IPS DF 19.7 (cell line): Measurements from ENCODE around the gene MARK4.

ENCODE experiments used
- DNase-seq: peaks from one replicate; pipeline ENCODE4 v3.0.0-alpha.2; 2013; ENCODE audit warnings: low read depth, low spot score

MARK4 gene

DNA sequence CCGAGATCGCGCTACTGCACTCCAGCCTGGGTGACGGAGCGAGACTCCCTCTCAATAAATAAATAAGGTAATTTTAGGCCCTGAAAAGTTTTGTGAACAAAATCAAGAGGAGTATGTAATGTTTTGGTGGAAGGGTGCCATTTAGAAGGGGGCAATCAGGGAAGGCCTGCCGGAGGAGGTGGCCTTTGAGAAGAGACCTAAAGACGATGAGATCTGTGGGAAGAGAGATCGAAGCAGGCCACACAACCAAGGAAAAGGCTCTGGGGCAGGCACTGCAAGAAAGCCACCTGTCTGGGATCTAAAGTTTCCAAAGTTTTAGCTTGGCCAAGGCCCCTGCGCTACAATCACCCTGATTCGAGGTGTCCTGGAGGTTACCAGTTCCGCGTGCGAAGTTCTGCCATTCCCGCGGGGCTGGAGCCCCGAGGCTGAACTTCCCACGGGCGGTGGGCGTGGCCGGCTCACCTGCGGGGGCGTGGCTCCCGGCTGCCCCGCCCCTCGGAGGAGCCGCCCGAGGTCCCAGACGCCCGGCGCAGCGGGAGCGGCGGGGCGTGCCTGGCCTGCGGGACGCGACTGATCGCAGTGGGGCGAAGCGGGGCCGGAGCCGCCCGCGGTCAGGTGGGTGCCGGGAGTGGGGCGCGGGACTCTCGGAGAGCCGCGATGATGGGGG, 89.3 kb downstream of the MARK4 start, which contains the start of gene KLC3:
KLC3 (plus strand) TSS at position 519 of the 667 bp plus-strand sequence. CDS start 4,792 bp downstream, outside the sequence.
- DNase-seq: no peak

DNA sequence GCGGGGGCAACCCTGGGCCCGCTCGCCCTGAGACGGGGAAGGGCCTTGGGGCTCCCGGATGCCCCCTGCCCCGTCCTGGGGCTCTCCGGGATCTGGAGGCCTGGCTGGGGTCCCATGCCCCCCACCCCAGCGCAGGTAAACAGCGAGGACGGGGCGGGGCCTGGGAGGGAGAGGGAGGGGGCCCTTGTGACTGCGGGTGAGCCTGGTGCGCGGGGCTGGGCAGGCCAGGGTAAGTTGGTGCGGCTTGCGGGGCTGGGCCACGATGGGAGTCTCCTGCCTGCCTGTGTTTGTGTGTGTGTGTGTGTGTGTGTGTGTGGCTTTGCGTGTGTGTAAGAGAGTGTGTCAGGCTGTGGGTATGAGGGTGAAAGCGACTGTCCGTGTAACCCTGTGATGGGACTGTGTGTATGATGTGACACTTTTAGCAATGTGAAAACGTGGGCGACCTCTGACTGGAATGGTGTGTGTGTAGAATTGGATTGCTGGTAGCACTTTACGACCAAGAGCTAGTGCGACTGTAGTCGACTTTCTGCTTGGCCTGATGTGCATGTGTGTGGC, 89.9 kb downstream of the MARK4 start:
- DNase-seq: no peak

DNA sequence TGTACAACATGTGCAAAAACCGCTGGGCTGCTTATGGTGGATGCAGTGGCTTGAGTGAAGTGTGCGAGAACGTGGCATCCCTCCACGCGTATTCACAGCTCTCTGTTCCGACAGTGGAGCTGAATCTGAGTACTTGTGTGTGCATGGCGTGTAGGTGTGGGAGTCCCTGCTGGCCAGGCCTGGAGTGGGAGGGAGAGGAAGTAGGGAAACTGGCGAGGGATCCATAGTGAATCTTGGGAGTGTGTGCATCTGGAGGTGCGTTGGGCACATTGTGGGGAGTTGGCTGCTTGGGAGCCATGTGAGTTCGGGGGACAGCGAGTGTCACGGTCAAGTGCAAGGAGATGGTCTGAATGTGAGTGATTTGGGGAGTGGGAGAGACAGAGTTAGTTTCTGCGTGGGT, 91.8 kb downstream of the MARK4 start:
- no peak for DNase-seq

DNA sequence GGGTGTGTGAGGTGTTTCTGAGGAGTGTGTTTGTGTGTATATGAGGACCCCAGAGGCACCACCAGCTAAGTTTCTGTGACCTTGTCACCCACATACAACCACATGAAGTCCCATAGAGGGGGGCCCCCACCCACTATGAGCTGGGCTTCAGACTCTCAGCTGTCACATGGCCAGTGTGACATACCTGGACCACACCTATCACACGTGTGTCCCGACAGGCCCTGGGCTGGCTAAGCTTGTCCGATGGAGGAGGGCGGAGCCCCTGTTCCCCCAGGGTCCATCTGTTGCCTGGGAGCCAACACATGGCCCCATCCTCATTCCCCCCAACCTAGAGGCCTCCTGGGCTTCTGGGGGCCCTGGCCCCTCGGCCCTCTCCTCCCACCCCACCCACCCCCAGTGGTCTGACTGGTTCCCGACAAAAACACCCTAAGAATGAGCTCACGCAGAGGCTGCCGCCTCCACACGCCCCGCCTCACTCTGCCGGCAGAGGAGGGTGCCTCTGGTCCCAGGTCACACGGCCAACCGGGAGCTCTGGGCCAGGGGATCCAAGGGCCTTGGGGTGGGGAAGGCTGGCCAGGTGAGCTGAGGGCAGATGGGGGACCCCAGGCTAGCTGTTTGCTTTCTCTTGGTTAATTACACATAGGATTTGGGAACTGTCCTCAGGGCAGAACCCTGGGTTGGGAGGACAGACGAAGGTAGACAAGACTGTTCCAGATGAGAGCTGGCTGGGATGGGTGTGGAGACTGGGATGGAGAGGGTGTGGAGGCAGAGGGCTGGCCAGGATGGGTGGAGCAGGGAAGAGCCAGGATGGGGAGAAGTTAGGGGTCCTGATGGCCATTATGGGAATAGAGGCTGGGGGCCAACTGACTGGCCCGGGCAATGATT, 93.8 kb downstream of the MARK4 start:
- DNase-seq: no peak

DNA sequence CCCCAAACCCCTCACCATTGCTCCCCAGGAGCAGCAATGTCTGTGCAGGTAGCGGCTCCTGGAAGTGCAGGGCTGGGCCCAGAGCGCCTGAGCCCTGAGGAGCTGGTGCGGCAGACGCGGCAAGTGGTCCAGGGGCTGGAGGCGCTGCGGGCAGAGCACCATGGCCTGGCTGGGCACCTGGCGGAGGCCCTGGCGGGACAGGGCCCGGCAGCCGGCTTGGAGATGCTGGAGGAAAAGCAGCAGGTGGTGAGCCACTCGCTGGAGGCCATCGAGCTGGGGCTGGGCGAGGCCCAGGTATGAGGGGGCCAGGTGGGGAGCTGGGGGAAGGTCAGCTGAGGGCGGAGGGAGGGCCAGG, 94.4 kb downstream of the MARK4 start:
- DNase-seq: no peak

DNA sequence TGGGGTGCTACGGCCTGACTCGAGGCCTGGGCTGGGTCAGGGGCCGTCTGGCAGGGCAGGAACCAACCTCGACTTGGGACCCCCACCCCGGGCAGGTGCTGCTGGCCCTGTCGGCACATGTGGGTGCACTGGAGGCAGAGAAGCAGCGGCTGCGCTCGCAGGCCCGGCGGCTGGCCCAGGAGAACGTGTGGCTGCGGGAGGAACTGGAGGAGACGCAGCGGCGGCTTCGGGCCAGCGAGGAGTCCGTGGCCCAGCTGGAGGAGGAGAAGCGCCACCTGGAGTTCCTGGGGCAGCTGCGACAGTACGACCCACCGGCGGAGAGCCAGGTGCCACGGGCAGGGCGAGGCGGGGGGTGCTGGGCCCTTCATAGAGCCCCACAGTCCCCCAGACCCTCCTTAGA, 95.4 kb downstream of the MARK4 start:
- no peak for DNase-seq

DNA sequence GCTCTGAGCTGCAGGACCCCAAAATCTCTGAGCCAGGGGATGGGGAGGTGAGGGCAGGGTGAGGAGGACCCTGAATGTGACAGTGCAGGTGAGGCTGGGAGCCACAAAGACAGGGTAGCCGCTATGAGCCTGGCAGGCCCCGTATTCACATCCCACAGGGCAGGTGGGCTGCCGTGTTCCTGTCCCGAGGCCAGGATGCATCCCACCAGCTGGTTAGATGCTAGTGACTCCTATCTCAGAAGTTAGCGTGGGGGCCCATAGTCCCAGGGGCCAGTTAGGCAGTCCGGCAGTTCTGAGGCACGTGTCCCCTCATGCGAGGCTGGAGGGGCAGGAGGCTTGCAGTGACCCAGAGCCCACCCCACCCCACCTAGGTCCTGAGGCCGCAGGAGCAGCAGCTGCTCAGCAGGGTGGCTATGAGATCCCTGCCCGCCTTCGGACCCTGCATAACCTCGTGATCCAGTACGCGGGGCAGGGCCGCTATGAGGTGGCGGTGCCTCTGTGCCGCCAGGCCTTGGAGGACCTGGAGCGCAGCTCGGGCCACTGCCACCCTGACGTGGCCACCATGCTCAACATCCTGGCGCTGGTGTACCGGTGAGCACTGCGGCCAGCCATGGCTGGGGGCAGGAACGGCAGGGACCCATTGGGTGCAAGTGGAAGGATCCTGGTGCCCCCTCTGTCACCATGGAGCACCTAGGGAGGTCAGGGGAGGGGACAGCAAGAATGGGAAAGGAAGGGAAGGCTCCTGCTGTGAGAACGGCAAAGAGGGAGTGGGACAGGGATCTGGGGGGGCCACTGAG, 96.7 kb downstream of the MARK4 start:
- DNase-seq: no peak

DNA sequence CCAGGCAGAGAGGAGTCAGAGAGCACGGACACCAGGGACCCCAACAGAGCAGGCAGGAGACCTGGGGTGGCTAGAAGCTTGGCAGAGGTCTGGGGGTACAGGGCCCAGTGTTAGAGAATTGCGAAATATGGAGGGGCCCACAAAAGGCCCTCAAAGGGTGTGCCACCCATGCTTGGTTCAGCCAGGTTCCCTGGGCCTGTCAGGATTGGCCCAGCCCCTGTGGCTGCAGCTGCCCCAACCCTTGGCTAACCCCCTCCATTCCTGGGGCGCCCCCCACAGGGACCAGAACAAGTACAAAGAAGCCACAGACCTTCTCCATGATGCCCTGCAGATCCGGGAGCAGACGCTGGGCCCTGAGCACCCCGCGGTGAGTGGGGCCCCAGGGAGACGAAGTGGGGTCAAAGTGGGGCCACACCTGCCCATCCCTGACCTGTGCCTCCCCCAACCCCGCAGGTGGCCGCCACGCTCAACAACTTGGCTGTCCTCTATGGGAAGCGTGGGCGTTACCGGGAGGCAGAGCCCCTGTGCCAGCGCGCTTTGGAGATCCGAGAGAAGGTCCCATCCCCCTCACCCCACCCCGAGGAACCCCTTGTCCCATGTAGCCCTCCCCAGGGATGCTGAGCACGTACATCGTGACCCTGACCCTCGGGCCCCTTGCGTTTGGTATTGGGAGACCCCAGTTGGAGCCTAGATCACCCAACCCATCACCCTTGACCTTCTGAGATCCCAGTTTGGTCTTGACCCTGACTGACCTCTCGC, 97.5 kb downstream of the MARK4 start:
- no peak for DNase-seq

DNA sequence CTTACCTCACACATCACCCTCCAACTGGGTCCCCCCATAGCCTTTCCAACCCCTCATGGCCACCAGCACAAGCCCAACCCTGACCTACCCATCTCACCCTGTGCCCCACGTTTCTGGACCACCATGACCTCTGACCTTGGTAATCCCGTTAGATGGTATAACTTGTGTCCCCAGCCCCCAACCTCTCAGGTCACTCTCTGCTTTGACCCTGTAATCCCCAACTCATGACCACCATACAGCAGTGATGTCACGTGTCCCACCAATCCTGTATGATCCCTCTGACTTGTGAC, 98.0 kb downstream of the MARK4 start:
- no peak for DNase-seq

DNA sequence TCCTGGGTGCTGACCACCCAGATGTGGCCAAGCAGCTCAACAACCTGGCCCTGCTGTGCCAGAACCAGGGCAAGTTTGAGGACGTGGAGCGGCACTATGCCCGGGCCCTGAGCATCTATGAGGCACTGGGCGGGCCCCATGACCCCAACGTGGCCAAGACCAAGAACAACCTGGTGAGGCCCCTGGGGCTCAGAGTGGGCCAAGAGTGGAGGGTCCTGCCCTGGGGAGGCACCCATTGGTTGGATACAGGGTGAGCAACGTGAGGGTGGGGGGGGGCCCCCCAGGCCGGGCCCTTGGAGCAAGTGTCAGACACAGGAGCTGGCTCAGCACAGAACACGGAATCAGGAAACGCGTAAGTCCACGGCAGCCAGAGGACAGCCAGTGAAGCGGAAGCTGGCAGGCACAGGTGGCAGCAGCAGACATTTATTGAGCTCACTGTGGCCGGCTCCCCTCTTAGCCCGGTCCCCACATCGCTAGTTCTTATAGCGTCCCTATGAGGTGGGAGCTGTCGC, 98.4 kb downstream of the MARK4 start:
- DNase-seq: no peak

DNA sequence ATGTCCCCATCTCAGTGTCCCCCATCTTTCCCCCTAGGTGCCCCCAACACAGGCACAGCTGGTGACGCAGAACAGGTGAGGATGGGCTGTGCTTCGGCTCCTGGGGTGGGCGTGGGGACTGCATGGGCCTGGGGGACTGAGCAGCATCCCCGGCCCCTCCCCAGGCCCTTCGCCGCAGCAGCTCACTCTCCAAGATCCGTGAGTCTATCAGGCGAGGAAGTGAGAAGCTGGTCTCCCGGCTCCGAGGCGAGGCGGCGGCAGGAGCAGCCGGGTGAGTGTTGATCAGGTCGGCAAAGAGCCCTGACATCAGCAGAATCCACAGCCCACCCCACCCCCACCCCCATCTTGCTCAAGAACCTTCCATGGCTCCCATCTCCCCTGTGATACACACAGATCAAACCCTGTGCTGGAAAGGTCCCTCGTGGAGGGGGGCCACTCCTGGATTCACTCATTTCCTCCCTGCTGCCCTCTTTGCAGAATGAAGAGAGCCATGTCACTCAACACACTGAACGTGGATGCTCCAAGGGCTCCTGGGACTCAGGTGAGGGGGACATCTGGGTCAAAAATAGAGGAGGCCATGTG, 99.5 kb downstream of the MARK4 start:
- no peak for DNase-seq

DNA sequence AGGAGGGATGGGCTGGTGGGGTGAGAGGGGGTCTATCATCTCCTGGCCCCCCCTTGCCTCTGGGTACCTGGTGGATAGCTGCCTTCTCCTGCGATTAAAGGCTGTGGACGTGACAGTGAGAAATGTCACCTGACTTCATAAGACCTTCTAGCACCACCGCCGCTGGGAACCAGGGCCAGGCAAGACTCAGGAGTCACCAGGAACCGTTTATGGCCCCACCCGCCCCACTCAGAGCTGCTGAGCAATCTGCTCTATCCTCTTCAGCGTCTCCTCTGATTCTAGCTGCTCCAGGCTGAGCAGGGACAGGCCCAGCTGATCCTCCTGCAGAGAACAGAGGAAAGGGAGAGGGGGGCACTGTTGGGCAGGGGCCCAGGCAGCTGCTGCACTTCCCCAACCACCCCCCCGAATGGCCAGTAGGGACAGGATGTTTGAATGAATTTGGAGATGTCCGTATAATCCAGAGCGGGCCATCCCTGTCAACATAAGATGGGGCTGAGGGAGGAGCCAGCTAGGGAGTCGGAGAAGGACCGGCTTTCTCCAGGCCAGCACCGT, 100.4 kb downstream of the MARK4 start:
- DNase-seq: no peak

DNA sequence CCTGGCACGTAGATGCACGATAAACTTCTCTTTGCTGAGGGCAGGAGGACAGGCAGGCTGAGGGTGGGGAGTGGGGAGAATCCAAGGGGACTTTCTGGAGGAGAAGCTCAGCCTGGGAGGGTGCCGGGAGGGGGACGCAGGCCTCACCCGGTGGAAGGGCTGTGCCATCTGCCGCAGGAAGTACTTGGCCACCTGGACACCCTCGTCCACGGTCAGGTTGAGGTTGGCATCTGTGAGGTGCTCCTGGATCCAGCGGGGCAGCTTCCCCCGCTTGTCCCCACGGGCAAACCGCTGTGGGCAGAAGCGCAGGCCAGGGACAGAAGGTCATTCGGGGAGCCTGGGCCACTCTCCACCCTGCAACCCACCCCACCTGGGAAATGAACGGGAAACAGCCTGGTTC, 101.0 kb downstream of the MARK4 start:
- no peak for DNase-seq

DNA sequence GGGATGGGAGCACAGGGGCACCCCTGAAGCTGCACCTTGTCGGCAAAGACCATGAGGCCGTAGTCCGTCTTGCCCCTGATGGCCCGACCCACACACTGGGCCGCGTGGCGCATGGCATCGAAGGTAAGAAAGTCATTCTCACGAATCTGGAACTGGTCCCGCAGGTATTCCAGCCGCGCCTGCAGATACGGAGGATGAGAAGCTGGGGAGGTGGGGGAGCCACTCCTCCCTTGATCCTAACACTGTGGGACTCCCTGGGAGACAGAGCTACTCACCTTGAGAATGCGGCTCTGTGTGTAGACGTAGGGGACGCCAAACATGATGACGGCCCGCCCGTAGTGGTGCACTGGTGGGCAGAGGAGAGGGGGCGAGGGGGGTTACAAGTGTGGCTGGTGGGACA, 101.4 kb downstream of the MARK4 start:
- no peak for DNase-seq

DNA sequence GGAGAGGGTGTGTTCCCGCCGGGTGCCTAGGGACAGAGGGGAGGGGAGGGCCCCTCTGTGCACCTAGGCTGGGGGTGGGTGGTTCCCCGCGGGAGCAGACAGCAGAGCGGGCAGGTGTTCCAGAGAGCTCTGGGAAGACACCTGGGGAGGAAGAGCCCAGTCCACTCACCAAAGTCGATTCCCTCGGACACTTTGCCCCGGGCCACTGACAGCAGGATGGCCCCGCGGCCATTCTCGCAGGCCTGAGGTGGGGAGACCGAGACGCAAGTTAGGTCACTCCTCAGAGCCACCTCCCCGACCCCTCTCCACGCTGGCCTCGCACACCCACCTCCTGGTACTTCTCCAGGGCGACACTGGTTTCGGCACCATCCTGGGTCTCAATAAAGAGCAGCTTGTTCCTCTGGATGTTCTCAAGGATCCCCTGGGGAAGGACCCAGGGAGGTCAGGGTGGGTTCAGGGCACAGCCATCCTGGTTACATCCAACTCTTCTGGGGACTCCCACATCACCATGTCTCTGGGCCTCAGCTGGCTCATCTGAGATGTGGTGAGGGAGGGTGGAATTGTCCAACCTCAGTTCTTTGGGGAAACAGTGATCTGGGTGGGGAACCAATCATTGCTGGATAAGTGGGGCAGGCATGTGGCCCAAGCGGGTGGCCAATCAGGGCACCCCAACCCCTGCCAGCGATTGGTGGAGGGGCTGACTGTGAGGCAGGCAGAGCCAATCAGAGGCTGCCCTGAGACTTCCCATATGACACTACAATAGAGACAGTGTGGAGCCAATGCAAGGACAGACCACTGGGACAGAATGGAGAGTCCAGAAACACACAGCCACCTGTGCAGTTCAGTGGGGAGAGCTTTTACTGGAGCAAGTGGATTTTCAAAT, 102.1 kb downstream of the MARK4 start:
- no peak for DNase-seq

DNA sequence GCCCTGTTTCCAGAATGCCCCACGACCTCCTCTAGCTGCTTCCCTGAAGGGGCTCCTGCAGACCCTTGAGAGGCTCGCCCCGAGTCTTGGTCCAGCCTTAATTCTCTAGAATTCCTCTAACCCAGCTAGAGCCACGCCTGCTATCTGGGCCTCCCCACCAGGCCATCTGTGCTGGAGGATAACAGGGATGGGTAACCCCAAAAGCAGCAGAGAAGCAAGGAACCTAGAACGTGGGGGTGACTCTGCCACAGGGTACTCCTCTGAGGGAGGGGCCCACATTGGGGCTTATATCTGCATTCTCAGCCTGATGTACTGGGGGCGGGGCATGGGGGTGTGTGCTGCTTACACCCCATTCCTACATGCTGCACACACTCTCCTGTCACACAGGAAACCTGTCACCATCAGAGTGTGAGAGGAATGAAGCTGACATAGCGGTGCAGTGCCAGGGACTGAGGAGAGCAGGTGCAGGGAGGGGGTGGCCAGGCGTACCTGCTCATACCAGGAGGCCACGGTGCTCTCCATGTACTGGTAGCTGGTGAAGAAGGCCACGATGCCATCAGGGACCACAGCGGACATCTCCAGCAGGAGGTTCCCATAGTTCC, 103.3 kb downstream of the MARK4 start:
- no peak for DNase-seq
